Measurements from ENCODE around the gene USHBP1. TPM values are rescaled to one million over a fixed set of nuclear protein-coding genes. Genes with fewer than 3 reads are reported as not detected.

USHBP1 gene
- total and polyA plus RNA-seq, 2 of the 4 experiments (the other 2 are of a cell fraction) = not detected

GRCh38 chr19:17314007-17314593 lies 49.6 kb upstream of the USHBP1 start (continued):
- TF ChIP-seq CTCF (conservative IDR thresholded peaks at IDR 0.05; ENCODE audit: low read depth, low read length) (no peak), ELK1 (IDR thresholded peaks at IDR 0.05; ENCODE audit: borderline replicate concordance, low read depth, low read length) (no peak)
